Measurements from ENCODE around the gene TMA7B.

TMA7B gene

GRCh38 chr22:39954584-39955055 is 5.6 kb upstream of the TMA7B start:
- peaks cover 21% of the 10 kb centered on the region for H3K4me1 ChIP-seq (ENCODE audit: low read length)
- TF ChIP-seq EZH2phosphoT487 (IDR thresholded peaks at IDR 0.05; ENCODE audit: low read depth), result no peak
- no peak for TF ChIP-seq CTCF (IDR thresholded peaks at IDR 0.05; ENCODE audit: low read depth, low read length)

GRCh38 chr22:39955675-39956074 is 4.5 kb upstream of the TMA7B start:
- Histone ChIP-seq H3K36me3 (replicated peaks; ENCODE audit: low read depth, low read length) (no peaks in the 10 kb centered on the region), H3K9me3 (ENCODE audit: insufficient read depth, low read length) (no peaks in the 10 kb centered on the region), H3K79me2 (ENCODE audit: low read length) (no peaks in the 10 kb centered on the region), H3K27ac (ENCODE audit: low read length) (no peak overlapping the region), H3K4me2 (ENCODE audit: low read length) (no peak overlapping the region), H3K9ac (ENCODE audit: low read length) (no peak overlapping the region), H2AFZ (ENCODE audit: low read depth, low read length) (no peak overlapping the region), H4K20me1 (ENCODE audit: insufficient read depth, low read length) (peaks cover 3% of the 10 kb centered on the region; the same call in 1 of the 2 replicates), H3K4me3 (ENCODE audit: low read length) (no peak overlapping the region), H3K4me1 (ENCODE audit: low read length) (peaks cover 14% of the 10 kb centered on the region), H3K27me3 (ENCODE audit: low read depth, low read length) (peaks cover 63% of the 10 kb centered on the region)
- TF ChIP-seq EZH2phosphoT487 (IDR thresholded peaks at IDR 0.05; ENCODE audit: low read depth) (no peak), CTCF (IDR thresholded peaks at IDR 0.05; ENCODE audit: low read depth, low read length) (no peak)

More at GRCh38 chr22:39954584-39955055, 5.6 kb upstream of the TMA7B start:
- H3K4me3 ChIP-seq (ENCODE audit: low read length), result no peak overlapping the region
- H4K20me1 ChIP-seq (ENCODE audit: insufficient read depth, low read length), result peaks cover 3% of the 10 kb centered on the region; the same call in 1 of the 2 replicates
- H3K4me2 ChIP-seq (ENCODE audit: low read length), result no peak overlapping the region
- no peak overlapping the region for H3K27ac ChIP-seq (ENCODE audit: low read length)
- no peaks in the 10 kb centered on the region for H3K36me3 ChIP-seq (replicated peaks; ENCODE audit: low read depth, low read length)
- no peaks in the 10 kb centered on the region for H3K79me2 ChIP-seq (ENCODE audit: low read length)
- no peak overlapping the region for H3K9ac ChIP-seq (ENCODE audit: low read length)
- no peak overlapping the region for H2AFZ ChIP-seq (ENCODE audit: low read depth, low read length)
- H3K27me3 ChIP-seq (ENCODE audit: low read depth, low read length), result peaks cover 63% of the 10 kb centered on the region
- no peaks in the 10 kb centered on the region for H3K9me3 ChIP-seq (ENCODE audit: insufficient read depth, low read length)

- Histone ChIP-seq H3K4me3 (ENCODE audit: low read length) (peak overlapping the region; percentile 21; the same call in 1 of the 2 replicates), H3K79me2 (ENCODE audit: low read length) (no peaks in the 10 kb centered on the region), H3K9ac (ENCODE audit: low read length) (no peak overlapping the region), H2AFZ (ENCODE audit: low read depth, low read length) (no peak overlapping the region), H3K4me2 (ENCODE audit: low read length) (peak overlapping the region; percentile 68), H4K20me1 (ENCODE audit: insufficient read depth, low read length) (peaks cover 3% of the 10 kb centered on the region; the same call in 1 of the 2 replicates), H3K4me1 (ENCODE audit: low read length) (peaks cover 18% of the 10 kb centered on the region), H3K27me3 (ENCODE audit: low read depth, low read length) (peaks cover 68% of the 10 kb centered on the region), H3K27ac (ENCODE audit: low read length) (no peak overlapping the region), H3K36me3 (replicated peaks; ENCODE audit: low read depth, low read length) (no peaks in the 10 kb centered on the region), H3K9me3 (ENCODE audit: insufficient read depth, low read length) (no peaks in the 10 kb centered on the region)
- no peak for TF ChIP-seq EZH2phosphoT487 (IDR thresholded peaks at IDR 0.05; ENCODE audit: low read depth)
- no peak for TF ChIP-seq CTCF (IDR thresholded peaks at IDR 0.05; ENCODE audit: low read depth, low read length)
Measured at GRCh38 chr22:39956932-39957664, 3.1 kb upstream of the TMA7B start.

- no peak overlapping the region for H2AFZ ChIP-seq (ENCODE audit: low read depth, low read length)
- no peak overlapping the region for H3K4me2 ChIP-seq (ENCODE audit: low read length)
- H3K36me3 ChIP-seq (replicated peaks; ENCODE audit: low read depth, low read length), result no peaks in the 10 kb centered on the region
- H3K4me3 ChIP-seq (ENCODE audit: low read length), result no peak overlapping the region
- TF ChIP-seq CTCF (IDR thresholded peaks at IDR 0.05; ENCODE audit: low read depth, low read length) (no peak), EZH2phosphoT487 (IDR thresholded peaks at IDR 0.05; ENCODE audit: low read depth) (no peak)
- H4K20me1 ChIP-seq (ENCODE audit: insufficient read depth, low read length), result peaks cover 3% of the 10 kb centered on the region; the same call in 1 of the 2 replicates
- no peak overlapping the region for H3K27ac ChIP-seq (ENCODE audit: low read length)
- H3K9ac ChIP-seq (ENCODE audit: low read length), result no peak overlapping the region
- H3K4me1 ChIP-seq (ENCODE audit: low read length), result peaks cover 18% of the 10 kb centered on the region
- peaks cover 68% of the 10 kb centered on the region for H3K27me3 ChIP-seq (ENCODE audit: low read depth, low read length)
- no peaks in the 10 kb centered on the region for H3K9me3 ChIP-seq (ENCODE audit: insufficient read depth, low read length)
- no peaks in the 10 kb centered on the region for H3K79me2 ChIP-seq (ENCODE audit: low read length)
Measured at GRCh38 chr22:39958009-39958711, 2.0 kb upstream of the TMA7B start.
